HFFc6 (cell line): ENCODE results near the gene OS9. TPM values are rescaled to one million over a fixed set of nuclear protein-coding genes. Genes with fewer than 3 reads are reported as not detected.
"Not testable (repeated sequence)": the region's sequence is repeated elsewhere in the genome, so short reads cannot be mapped to it uniquely, and the experiment has no call there.

ENCODE experiments used
- DNase-seq: peaks from one replicate; pipeline ENCODE4 v3.0.0-alpha.2; 2018
- H3K27ac Mint-ChIP-seq: 2 replicates; pipeline ENCODE4 v1.8.0; 2020; ENCODE audit warnings: mild to moderate bottlenecking, mixed read lengths
- H3K27me3 Mint-ChIP-seq: 2 replicates; pipeline ENCODE4 v1.8.0; 2021; ENCODE audit warnings: mild to moderate bottlenecking, moderate library complexity, mixed read lengths; ENCODE audit not compliant: insufficient read depth
- H3K36me3 Mint-ChIP-seq: 2 replicates; pipeline ENCODE4 v1.8.0; 2021; ENCODE audit warnings: low read depth, mixed read lengths
- H3K4me1 Mint-ChIP-seq: 2 replicates; pipeline ENCODE4 v1.8.0; 2020; ENCODE audit warnings: low read depth, mixed read lengths
- H3K4me3 Mint-ChIP-seq: 2 replicates; pipeline ENCODE4 v1.8.0; 2020; ENCODE audit warnings: mild to moderate bottlenecking, moderate library complexity, mixed read lengths
- H3K9me3 Mint-ChIP-seq: 2 replicates; pipeline ENCODE4 v1.8.0; 2020; ENCODE audit warnings: mild to moderate bottlenecking, mixed read lengths
- CTCF ChIP-seq: fragments of 200-600 bp; sonication (generic); IDR thresholded peaks from 2 replicates; pipeline ENCODE4 v1.5.0; 2021; ENCODE audit warnings: antibody characterized with exemption, mild to moderate bottlenecking
- total RNA-seq, 6 experiments: library from RNA; stranded (reverse); fragmentation: NEBNext Ultra II Directional; extraction: Animal tissue kit (Norgen Biotek cat#: 25700); gene quantifications; 2 replicates in 1 of 6; 3 replicates in 5 of 6; pipeline ENCODE4 v1.2.3, GENCODE V29; 2021

Gene OS9
- total RNA-seq, 6 experiments from 2014 or later = 150 to 158 (median 156) TPM

- H3K4me1 Mint-ChIP-seq = no peaks in the 10 kb centered on the region
- no peak overlapping the region for H3K4me3 Mint-ChIP-seq
- peaks cover 41% of the 10 kb centered on the region for H3K36me3 Mint-ChIP-seq
Observed at GRCh38 chr12:57698414-57698813, 4.5 kb downstream of the OS9 start.

GRCh38 chr12:57700317-57700716 lies 6.4 kb downstream of the OS9 start:
- H3K4me3 Mint-ChIP-seq = no peak overlapping the region
- H3K27ac Mint-ChIP-seq = no peak overlapping the region
- H3K36me3 Mint-ChIP-seq = peaks cover 53% of the 10 kb centered on the region

More at GRCh38 chr12:57698414-57698813, 4.5 kb downstream of the OS9 start:
- Mint-ChIP-seq H3K27ac (no peak overlapping the region), H3K9me3 (no peaks in the 10 kb centered on the region), H3K27me3 (no peaks in the 10 kb centered on the region)
- no peak for TF ChIP-seq CTCF
- DNase-seq = no peak

GRCh38 chr12:57707250-57707649 lies 13.3 kb downstream of the OS9 start:
- peaks cover 34% of the 10 kb centered on the region for H3K36me3 Mint-ChIP-seq
- no peak overlapping the region for H3K27ac Mint-ChIP-seq

More at GRCh38 chr12:57700317-57700716, 6.4 kb downstream of the OS9 start:
- Mint-ChIP-seq H3K27me3 (no peaks in the 10 kb centered on the region), H3K4me1 (no peaks in the 10 kb centered on the region), H3K9me3 (no peaks in the 10 kb centered on the region)
- DNase-seq = no peak
- TF ChIP-seq CTCF = no peak

GRCh38 chr12:57708296-57708695 lies 14.4 kb downstream of the OS9 start:
- no peak for DNase-seq
- Mint-ChIP-seq H3K27ac (no peak overlapping the region), H3K36me3 (peaks cover 23% of the 10 kb centered on the region), H3K27me3 (no peaks in the 10 kb centered on the region; the same call in 1 of the 2 replicates), H3K4me1 (no peaks in the 10 kb centered on the region), H3K9me3 (no peaks in the 10 kb centered on the region), H3K4me3 (no peak overlapping the region)
- no peak for TF ChIP-seq CTCF

More at GRCh38 chr12:57707250-57707649, 13.3 kb downstream of the OS9 start:
- no peak for DNase-seq
- no peaks in the 10 kb centered on the region for H3K4me1 Mint-ChIP-seq
- H3K4me3 Mint-ChIP-seq = no peak overlapping the region
- H3K9me3 Mint-ChIP-seq = no peaks in the 10 kb centered on the region
- TF ChIP-seq CTCF = no peak
- H3K27me3 Mint-ChIP-seq = no peaks in the 10 kb centered on the region; the same call in 1 of the 2 replicates

GRCh38 chr12:57712701-57713100 lies 18.8 kb downstream of the OS9 start:
- Mint-ChIP-seq H3K36me3 (peaks cover 16% of the 10 kb centered on the region), H3K9me3 (no peaks in the 10 kb centered on the region), H3K4me1 (no peaks in the 10 kb centered on the region), H3K4me3 (no peak overlapping the region), H3K27ac (no peak overlapping the region), H3K27me3 (no peaks in the 10 kb centered on the region; the same call in 1 of the 2 replicates)
- TF ChIP-seq CTCF = no peak
- no peak for DNase-seq

- Mint-ChIP-seq H3K9me3 (no peaks in the 10 kb centered on the region), H3K4me3 (no peak overlapping the region), H3K4me1 (no peaks in the 10 kb centered on the region), H3K36me3 (peaks cover 21% of the 10 kb centered on the region), H3K27me3 (no peaks in the 10 kb centered on the region; the same call in 1 of the 2 replicates), H3K27ac (no peak overlapping the region)
- no peak for TF ChIP-seq CTCF
- no peak for DNase-seq
Observed at GRCh38 chr12:57713209-57713608, 19.3 kb downstream of the OS9 start.

GRCh38 chr12:57715036-57715748 lies 21.3 kb downstream of the OS9 start:
- not testable (repeated sequence) for H3K27me3 Mint-ChIP-seq, H3K9me3 Mint-ChIP-seq, H3K4me3 Mint-ChIP-seq, DNase-seq, H3K4me1 Mint-ChIP-seq, H3K27ac Mint-ChIP-seq
- peaks cover 31% of the 10 kb centered on the region for H3K36me3 Mint-ChIP-seq
